Gastroesophageal sphincter (tissue), 4 donors: ENCODE measurements around the gene PRKN. TPM values are rescaled to one million over a fixed set of nuclear protein-coding genes. Genes with fewer than 3 reads are reported as not detected.

Experiments used
- ATAC-seq: fragments of 150-250 bp; one replicate; pipeline ENCODE4 v1.9.1; 2016; ENCODE audit warnings: mild to moderate bottlenecking, moderate library complexity
- H3K27ac ChIP-seq, 4 donors: fragments of 200-600 bp; sonication (generic) in 3 of 4; 1 replicate in 3 of 4; 2 replicates in 1 of 4; pipeline ENCODE4 v1.5.1; 2016 to 2019
- H3K27me3 ChIP-seq: fragments of 200-600 bp; sonication (generic); one replicate; pipeline ENCODE4 v1.5.1; 2019
- H3K36me3 ChIP-seq, 2 donors: fragments of 200-600 bp; sonication (generic); one replicate each; pipeline ENCODE4 v1.5.1; 2019; ENCODE audit warnings: control low read depth in 1 of 2
- H3K4me1 ChIP-seq, 3 donors: fragments of 200-600 bp; sonication (generic); 1 replicate in 2 of 3; 2 replicates in 1 of 3; pipeline ENCODE4 v1.5.1; 2016 to 2019; ENCODE audit warnings: control low read depth in 2 of 3
- H3K4me3 ChIP-seq, 2 donors: fragments of 200-600 bp; sonication (generic); one replicate each; pipeline ENCODE4 v1.5.1; 2019; ENCODE audit warnings: mild to moderate bottlenecking in 1 of 2, moderate library complexity in 1 of 2
- H3K9me3 ChIP-seq, 3 donors: fragments of 200-600 bp; sonication (generic); one replicate each; pipeline ENCODE4 v1.5.1; 2017 to 2019; ENCODE audit warnings: control low read depth in 2 of 3
- CTCF ChIP-seq, 4 experiments: fragments of 200-600 bp in 2 of 4; fragments of 450-650 bp in 2 of 4; sonication (generic) in 1 of 4; IDR thresholded peaks; one replicate each; pipeline ENCODE4 v1.5.1; 2017 to 2019; ENCODE audit warnings: antibody characterized with exemption in 4 of 4, mild to moderate bottlenecking in 2 of 4, moderate library complexity in 2 of 4
- EP300 ChIP-seq: sonication (generic); formaldehyde crosslinking; IDR thresholded peaks from one replicate; pipeline ENCODE4 v1.6.1; 2017; ENCODE audit warnings: antibody characterized with exemption, mild to moderate bottlenecking
- POLR2A ChIP-seq, 2 donors: fragments of 450-650 bp; IDR thresholded peaks; one replicate each; pipeline ENCODE4 v1.6.1; 2017; ENCODE audit warnings: antibody characterized with exemption in 2 of 2, mild to moderate bottlenecking in 2 of 2, moderate library complexity in 1 of 2
- POLR2AphosphoS5 ChIP-seq: sonication (generic); formaldehyde crosslinking; IDR thresholded peaks from one replicate; pipeline ENCODE4 v1.6.1; 2017; ENCODE audit warnings: antibody characterized with exemption
- WGBS, 2 donors: methylation state at CpG; one replicate each; pipeline ENCODE4 v1.1.5; 2018; ENCODE audit warnings: low coverage in 1 of 2; 5-methylcytosine and 5-hydroxymethylcytosine counted together
- total RNA-seq, 4 donors: library from RNA; depleted of rRNA; stranded (reverse); fragments of >200 nt; gene quantifications; one replicate each; pipeline ENCODE4 v1.1.0, GENCODE V29; 2016

PRKN gene
- total RNA-seq, 4 donors from 2014 or later: 8.4 to 58.6 (median 25.8) TPM

GRCh38 chr6:162441991-162442390 lies 285.6 kb downstream of the PRKN start:
- WGBS, 2 donors: 77 to 84% methylated on average over 4 to 5 of the region's 5 CpGs
- H3K36me3 ChIP-seq: peaks cover 0 to 12% of the 10 kb centered on the region in 2 donors

GRCh38 chr6:162438980-162439379 lies 288.6 kb downstream of the PRKN start:
- no peak for TF ChIP-seq POLR2AphosphoS5
- TF ChIP-seq POLR2A (IDR thresholded peaks at IDR 0.05): no peak
- TF ChIP-seq EP300: no peak
- no peak for TF ChIP-seq CTCF (IDR thresholded peaks at IDR 0.05)
- no peaks in the 10 kb centered on the region for H3K27me3 ChIP-seq
- WGBS, 2 donors: 0 to 32% methylated on average over 1 to 2 of the region's 2 CpGs
- no peak overlapping the region for H3K4me3 ChIP-seq
- peaks cover 0 to 12% of the 10 kb centered on the region in 2 donors for H3K36me3 ChIP-seq
- no peak overlapping the region for H3K27ac ChIP-seq
- peaks cover 0 to 19% (median 0%) of the 10 kb centered on the region in 3 donors for H3K9me3 ChIP-seq
- H3K4me1 ChIP-seq: no peaks in the 10 kb centered on the region
- no peak for ATAC-seq

More at GRCh38 chr6:162441991-162442390, 285.6 kb downstream of the PRKN start:
- no peak for ATAC-seq
- H3K4me3 ChIP-seq: no peak overlapping the region
- H3K9me3 ChIP-seq: peaks cover 0 to 19% (median 0%) of the 10 kb centered on the region in 3 donors
- TF ChIP-seq POLR2A (IDR thresholded peaks at IDR 0.05) (no peak), CTCF (IDR thresholded peaks at IDR 0.05) (no peak), POLR2AphosphoS5 (no peak), EP300 (no peak)
- H3K4me1 ChIP-seq: no peaks in the 10 kb centered on the region
- no peak overlapping the region for H3K27ac ChIP-seq
- H3K27me3 ChIP-seq: no peaks in the 10 kb centered on the region

- ATAC-seq: no peak
- TF ChIP-seq POLR2AphosphoS5: no peak
- TF ChIP-seq POLR2A (IDR thresholded peaks at IDR 0.05): no peak
- no peak for TF ChIP-seq EP300
- TF ChIP-seq CTCF (IDR thresholded peaks at IDR 0.05): no peak
These were observed 292.5 kb downstream of the PRKN start for GRCh38 chr6:162435071-162435470.

GRCh38 chr6:162421004-162421403 lies 306.6 kb downstream of the PRKN start:
- no peak overlapping the region for H3K27ac ChIP-seq
- TF ChIP-seq EP300 (no peak), CTCF (IDR thresholded peaks at IDR 0.05) (no peak), POLR2AphosphoS5 (no peak), POLR2A (IDR thresholded peaks at IDR 0.05) (no peak)
- WGBS, 2 donors: 67 to 78% methylated on average over 2 to 4 of the region's 4 CpGs
- H3K9me3 ChIP-seq: no peaks in the 10 kb centered on the region
- no peak for ATAC-seq
- no peaks in the 10 kb centered on the region for H3K36me3 ChIP-seq
- no peaks in the 10 kb centered on the region for H3K4me1 ChIP-seq
- no peaks in the 10 kb centered on the region for H3K27me3 ChIP-seq
- H3K4me3 ChIP-seq: no peak overlapping the region

More at GRCh38 chr6:162435071-162435470, 292.5 kb downstream of the PRKN start:
- Histone ChIP-seq H3K27ac (no peak overlapping the region), H3K4me3 (no peak overlapping the region), H3K36me3 (no peaks in the 10 kb centered on the region), H3K9me3 (peaks cover 0 to 19% (median 0%) of the 10 kb centered on the region in 3 donors), H3K4me1 (no peaks in the 10 kb centered on the region), H3K27me3 (no peaks in the 10 kb centered on the region)

- 51 to 52% methylated on average over 5 to 7 of the region's 7 CpGs for WGBS, 2 donors
- Histone ChIP-seq H3K27ac (no peak overlapping the region), H3K9me3 (no peaks in the 10 kb centered on the region), H3K27me3 (no peaks in the 10 kb centered on the region), H3K4me3 (no peak overlapping the region), H3K36me3 (no peaks in the 10 kb centered on the region), H3K4me1 (no peaks in the 10 kb centered on the region)
- no peak for ATAC-seq
- TF ChIP-seq CTCF (IDR thresholded peaks at IDR 0.05): no peak
- no peak for TF ChIP-seq POLR2A (IDR thresholded peaks at IDR 0.05)
- no peak for TF ChIP-seq POLR2AphosphoS5
- TF ChIP-seq EP300: no peak
These were observed 310.6 kb downstream of the PRKN start for GRCh38 chr6:162416831-162417537.
